OCI-M1 (cell line): ENCODE measurements around the gene INO80C.
"Not testable (repeated sequence)": the region's sequence is repeated elsewhere in the genome, so short reads cannot be mapped to it uniquely, and the experiment has no call there.

Experiments
- DNase-seq: peaks from one replicate; lab custom pipeline; 2025; lab: John Stamatoyannopoulos, UW

Gene INO80C

GRCh38 chr18:35512761-35513160 is 15.0 kb upstream of the INO80C start:
- no peak for DNase-seq

- DNase-seq = no peak
Observed at GRCh38 chr18:35511833-35512232, 14.1 kb upstream of the INO80C start.

- DNase-seq = no peak
Observed at GRCh38 chr18:35511428-35511827, 13.7 kb upstream of the INO80C start.

GRCh38 chr18:35510076-35510651 is 12.4 kb upstream of the INO80C start:
- no peak for DNase-seq

- no peak for DNase-seq
Observed at GRCh38 chr18:35508746-35509338, 11.1 kb upstream of the INO80C start.

- no peak for DNase-seq
Observed at GRCh38 chr18:35508030-35508429, 10.3 kb upstream of the INO80C start.

- peak; percentile 12 for DNase-seq
Observed at GRCh38 chr18:35507623-35508022, 9.9 kb upstream of the INO80C start.

GRCh38 chr18:35507192-35507591 is 9.4 kb upstream of the INO80C start:
- DNase-seq = no peak

- peak; percentile 48 for DNase-seq
Observed at GRCh38 chr18:35506024-35506712, 8.4 kb upstream of the INO80C start.

GRCh38 chr18:35504996-35505395 is 7.2 kb upstream of the INO80C start:
- DNase-seq = no peak

- no peak for DNase-seq
Observed at GRCh38 chr18:35502052-35502451, 4.3 kb upstream of the INO80C start.

GRCh38 chr18:35501369-35501768 is 3.6 kb upstream of the INO80C start:
- DNase-seq = no peak

GRCh38 chr18:35500113-35500512 is 2.4 kb upstream of the INO80C start:
- DNase-seq = no peak

- DNase-seq = peak; percentile 84
Observed at GRCh38 chr18:35497027-35497369, 762 bp downstream of the INO80C start.

- peak; percentile 50 for DNase-seq
Observed at GRCh38 chr18:35495536-35496314, 2.0 kb downstream of the INO80C start.

GRCh38 chr18:35494251-35495220 is 3.2 kb downstream of the INO80C start:
- no peak for DNase-seq

GRCh38 chr18:35491700-35492077 is 6.1 kb downstream of the INO80C start:
- DNase-seq = no peak

- DNase-seq = no peak
Observed at GRCh38 chr18:35490894-35491699, 6.7 kb downstream of the INO80C start.

- DNase-seq = no peak
Observed at GRCh38 chr18:35489913-35490490, 7.8 kb downstream of the INO80C start.

GRCh38 chr18:35489281-35489680 is 8.5 kb downstream of the INO80C start:
- DNase-seq = not testable (repeated sequence)
